HepG2 (cell line): Measurements from ENCODE around the gene TMEM247. TPM values are rescaled to one million over a fixed set of nuclear protein-coding genes. Genes with fewer than 3 reads are reported as not detected.

Experiments used
- ATAC-seq: fragments of 200-7000 bp; cut with Tn5 transposase; 3 replicates; pipeline ENCODE4 v1.9.1; 2020; ENCODE audit warnings: mild to moderate bottlenecking, moderate library complexity
- BruUV-seq: library from RNA; stranded (reverse); fragments of 400-500 nt; replicated peaks from 2 replicates; lab custom pipeline; 2021; lab: Mats Ljungman, UMichigan
- CTCF ChIA-PET: fragments of 300-600 bp; formaldehyde crosslinking; extraction: SDS; loops from one replicate; lab custom pipeline; 2021; ENCODE audit warnings: low total read pairs, inconsistent platforms, low intra/inter-chr PET ratio; lab: Yijun Ruan, JAX
- POLR2A ChIA-PET: fragments of 350-600 bp; sonication (Branson Sonifier 250); formaldehyde crosslinking; loops from one replicate; lab custom pipeline; 2020; ENCODE audit warnings: antibody characterized with exemption, inconsistent platforms; lab: Yijun Ruan, JAX
- DNase-seq: peaks from one replicate; pipeline ENCODE4 v3.0.0-alpha.2; 2015; ENCODE audit warnings: low spot score
- FAIRE-seq: peaks from 3 replicates; lab custom pipeline; 2011; peaks lifted over from hg19 to GRCh38; lab: Jason Lieb, UNC
- H2AFZ ChIP-seq: one replicate; pipeline ENCODE4 v1.6.1; 2011; ENCODE audit warnings: low read length, inconsistent platforms
- H3K27ac ChIP-seq: fragments of 300-600 bp; 3 replicates; pipeline ENCODE4 v1.8.0; 2011; ENCODE audit warnings: mixed run types, mild to moderate bottlenecking, mixed read lengths, low read length, inconsistent platforms; ENCODE audit not compliant: insufficient read depth; ENCODE audit errors: extremely low read length
- H3K27me3 ChIP-seq, 2 experiments: fragments of 200-600 bp in 1 of 2; 2 replicates in 1 of 2; 3 replicates in 1 of 2; pipeline versions ENCODE4 v1.6.0 to v1.8.0; 2011; ENCODE audit warnings: low read length in 2 of 2, mild to moderate bottlenecking in 2 of 2, moderate library complexity in 2 of 2, inconsistent platforms in 1 of 2; ENCODE audit not compliant: insufficient read depth in 2 of 2, control insufficient read depth in 1 of 2
- H3K36me3 ChIP-seq, 2 experiments: fragments of 200-600 bp in 1 of 2; replicated peaks in 1 of 2; 2 replicates in 1 of 2; 3 replicates in 1 of 2; pipeline versions ENCODE4 v1.5.1 to v1.8.0; 2011; ENCODE audit warnings: low read length in 2 of 2, inconsistent platforms in 1 of 2; ENCODE audit not compliant: insufficient read depth in 2 of 2, control insufficient read depth in 1 of 2
- H3K4me1 ChIP-seq: 2 replicates; pipeline ENCODE4 v1.5.1; 2012; ENCODE audit warnings: low read length, inconsistent platforms; ENCODE audit not compliant: insufficient read depth
- H3K4me2 ChIP-seq: 2 replicates; pipeline ENCODE4 v1.6.0; 2011; ENCODE audit warnings: low read depth, low read length, inconsistent platforms
- H3K4me3 ChIP-seq, 3 experiments: fragments of 200-600 bp in 1 of 3; sonication (generic), shearing (Covaris generic) in 1 of 3; replicated peaks in 1 of 3; 2 replicates each; pipeline ENCODE4 v1.5.1; 2011 to 2016; ENCODE audit warnings: low read length in 3 of 3, inconsistent platforms in 2 of 3, low read depth in 2 of 3, mild to moderate bottlenecking in 2 of 3, control low read depth in 1 of 3, mixed read lengths in 1 of 3; ENCODE audit not compliant: insufficient read depth in 1 of 3
- H3K79me2 ChIP-seq: one replicate; pipeline ENCODE4 v1.6.1; 2011; ENCODE audit warnings: low read length, inconsistent platforms; ENCODE audit not compliant: insufficient read depth
- H3K9ac ChIP-seq: 2 replicates; pipeline ENCODE4 v1.6.0; 2011; ENCODE audit warnings: mild to moderate bottlenecking, low read depth, low read length, inconsistent platforms; ENCODE audit not compliant: insufficient read depth
- H3K9me3 ChIP-seq: 2 replicates; pipeline ENCODE4 v1.5.1; 2012; ENCODE audit warnings: mild to moderate bottlenecking, low read length
- H4K20me1 ChIP-seq: 2 replicates; pipeline ENCODE4 v1.6.0; 2011; ENCODE audit warnings: inconsistent platforms, mild to moderate bottlenecking, low read length, moderate library complexity; ENCODE audit not compliant: insufficient read depth
- AKNA ChIP-seq: sonication (generic); formaldehyde crosslinking; IDR thresholded peaks from 2 replicates; pipeline ENCODE4 v1.4.0; 2020; ENCODE audit warnings: missing genetic modification reagents, borderline replicate concordance
- E2F1 ChIP-seq: sonication (generic); formaldehyde crosslinking; IDR thresholded peaks from 2 replicates; pipeline ENCODE4 v1.5.0; 2020; ENCODE audit warnings: missing genetic modification reagents
- HNRNPK ChIP-seq: fragments of 200-400 bp; formaldehyde crosslinking; IDR thresholded peaks from 2 replicates; pipeline ENCODE4 v1.6.1; 2018; ENCODE audit warnings: low read length, low read depth, moderate library complexity, mild to moderate bottlenecking; ENCODE audit not compliant: poor library complexity, severe bottlenecking
- MAFK ChIP-seq, 2 experiments: IDR thresholded peaks in 1 of 2; conservative IDR thresholded peaks in 1 of 2; 2 replicates each; pipeline ENCODE4 v1.6.1; 2011; ENCODE audit warnings: improper control_type of control experiment in 2 of 2, low read length in 2 of 2
- PCBP1 ChIP-seq: fragments of 200-400 bp; formaldehyde crosslinking; IDR thresholded peaks from 2 replicates; pipeline ENCODE4 v1.6.1; 2017; ENCODE audit warnings: mild to moderate bottlenecking, low read depth, low read length, borderline replicate concordance
- SAP130 ChIP-seq: IDR thresholded peaks from 2 replicates; pipeline ENCODE4 v1.6.1; 2016; ENCODE audit warnings: low read depth
- ZFP36 ChIP-seq: fragments of 150-350 bp; IDR thresholded peaks from 2 replicates; pipeline ENCODE4 v1.6.1; 2018; ENCODE audit warnings: borderline replicate concordance, low read length, low read depth; ENCODE audit not compliant: partially characterized antibody
- ZNF335 ChIP-seq: sonication (generic); formaldehyde crosslinking; IDR thresholded peaks from 2 replicates; pipeline ENCODE4 v1.4.0; 2020; ENCODE audit warnings: missing genetic modification reagents
- WGBS: methylation state at CpG from one replicate; pipeline ENCODE4 v1.1.6; 2017; ENCODE audit warnings: low lambda C conversion rate; 5-methylcytosine and 5-hydroxymethylcytosine counted together
- in situ Hi-C: cut with HindIII; loops from 2 replicates; pipeline ENCODE4 v1.10.0; 2017; ENCODE audit warnings: low pct_unique_long_range_greater_than_20kb; ENCODE audit not compliant: extremely low pct_ligation_motif_present
- intact Hi-C: fragments of 100-400 bp; cut with micrococcal nuclease; formaldehyde crosslinking; loops from one replicate; pipeline ENCODE4 v1.10.0; 2022; ENCODE audit not compliant: unreplicated experiment
- polyA plus RNA-seq, 8 experiments: library from polyadenylated mRNA; depleted of rRNA in 3 of 8; stranded (reverse) in 7 of 8; unstranded in 1 of 8; fragments of >200 nt; fragmentation: Illumina TruSeq in 4 of 8; extraction: Trizol in 4 of 8; gene quantifications; 2 replicates each; pipeline versions ENCODE4 v1.2.1 to v1.2.3, GENCODE V29; 2011 to 2016; ENCODE audit warnings: low read depth in 4 of 8, missing spikeins in 1 of 8, mixed read lengths in 1 of 8; ENCODE audit not compliant: insufficient read depth in 1 of 8
- total RNA-seq, 5 experiments: library from RNA; depleted of rRNA; stranded (reverse); fragments of >200 nt; fragmentation: Illumina TruSeq; extraction: Trizol; gene quantifications; 2 replicates each; pipeline ENCODE4 v1.2.3, GENCODE V29; 2016; ENCODE audit warnings: low read depth in 1 of 5
- TF ChIP-seq, protein P1 (sequence below): sonication (generic); formaldehyde crosslinking; conservative IDR thresholded peaks from 2 replicates; pipeline ENCODE4 v1.8.1; 2023; ENCODE audit warnings: missing genetic modification reagents

TMEM247 gene
- total and polyA plus RNA-seq, 2 of the 13 experiments (the other 11 are each of a cell fraction or from before 2014, with no cell fraction given): not detected

GRCh38 chr2:46494596-46494995 lies 15.2 kb downstream of the TMEM247 start (continued):
- TF ChIP-seq SAP130 (CRISPR knock-in tag): no peak
- no peak for TF ChIP-seq AKNA

GRCh38 chr2:46495231-46496030 lies 16.1 kb downstream of the TMEM247 start:
- H3K4me2 ChIP-seq: no peak overlapping the region
- no TSS peak for BruUV-seq
- TF ChIP-seq, protein P1, sequence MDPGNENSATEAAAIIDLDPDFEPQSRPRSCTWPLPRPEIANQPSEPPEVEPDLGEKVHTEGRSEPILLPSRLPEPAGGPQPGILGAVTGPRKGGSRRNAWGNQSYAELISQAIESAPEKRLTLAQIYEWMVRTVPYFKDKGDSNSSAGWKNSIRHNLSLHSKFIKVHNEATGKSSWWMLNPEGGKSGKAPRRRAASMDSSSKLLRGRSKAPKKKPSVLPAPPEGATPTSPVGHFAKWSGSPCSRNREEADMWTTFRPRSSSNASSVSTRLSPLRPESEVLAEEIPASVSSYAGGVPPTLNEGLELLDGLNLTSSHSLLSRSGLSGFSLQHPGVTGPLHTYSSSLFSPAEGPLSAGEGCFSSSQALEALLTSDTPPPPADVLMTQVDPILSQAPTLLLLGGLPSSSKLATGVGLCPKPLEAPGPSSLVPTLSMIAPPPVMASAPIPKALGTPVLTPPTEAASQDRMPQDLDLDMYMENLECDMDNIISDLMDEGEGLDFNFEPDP (CRISPR knock-in tag): no peak
- no peak for TF ChIP-seq HNRNPK
- no peak for TF ChIP-seq ZNF335 (CRISPR knock-in tag)
- no peak for TF ChIP-seq E2F1 (CRISPR knock-in tag)
- TF ChIP-seq ZFP36: no peak
- TF ChIP-seq MAFK (conservative IDR thresholded peaks at IDR 0.05 in 1 of 2, IDR thresholded peaks at IDR 0.05 in 1 of 2; ENCODE audit: low read length in 2 of 2): no peak
- no peak for TF ChIP-seq PCBP1
- no peak overlapping the region for H2AFZ ChIP-seq
- H3K4me1 ChIP-seq: peaks cover 26% of the 10 kb centered on the region
- H3K79me2 ChIP-seq: no peaks in the 10 kb centered on the region
- no peak overlapping the region for H3K4me3 ChIP-seq
- in situ Hi-C loops: no loop called here
- peaks cover 12 to 92% of the 10 kb centered on the region in 2 experiments; a peak in 4 of 5 replicates for H3K27me3 ChIP-seq
- POLR2A ChIA-PET: no interaction called here
- no peaks in the 10 kb centered on the region for H3K9me3 ChIP-seq
- CTCF ChIA-PET: no interaction called here
- intact Hi-C loops: no loop called here
- ATAC-seq (no peak), FAIRE-seq (no peak), DNase-seq (no peak)
- H3K36me3 ChIP-seq: no peaks in the 10 kb centered on the region
- no peak overlapping the region for H3K27ac ChIP-seq
- no peak overlapping the region for H3K9ac ChIP-seq
- 52% methylated on average over 9 of the region's 9 CpGs for WGBS
- H4K20me1 ChIP-seq: no peaks in the 10 kb centered on the region
